G401 (cell line): ENCODE measurements around the gene CMTM7. TPM values are rescaled to one million over a fixed set of nuclear protein-coding genes. Genes with fewer than 3 reads are reported as not detected.

Experiments
- DNase-seq: peaks from one replicate; pipeline ENCODE4 v3.0.0-alpha.2; 2015; ENCODE audit warnings: low spot score
- in situ Hi-C: cut with HindIII; loops from 2 replicates; pipeline ENCODE4 v1.10.0; 2016; ENCODE audit warnings: low sequenced_read_pairs, mixed read lengths
- total RNA-seq: library from RNA; depleted of rRNA; stranded (reverse); fragments of >200 nt; shearing (Covaris generic); gene quantifications from 2 replicates; pipeline ENCODE4 v1.2.3, GENCODE V29; 2014

CMTM7 gene
- total RNA-seq, 1 experiment from 2014 or later, result 12.4 TPM

- in situ Hi-C loops, result no loop called here
- peak; percentile 47 for DNase-seq
Measured at GRCh38 chr3:32410367-32411246, 19.0 kb downstream of the CMTM7 start.

GRCh38 chr3:32411442-32411841 lies 19.8 kb downstream of the CMTM7 start:
- no peak for DNase-seq
- in situ Hi-C loops, result no loop called here

GRCh38 chr3:32412887-32413286 lies 21.2 kb downstream of the CMTM7 start:
- in situ Hi-C loops, result no loop called here
- no peak for DNase-seq

- in situ Hi-C loops, result no loop called here
Measured at GRCh38 chr3:32413845-32414521, 22.3 kb downstream of the CMTM7 start.

GRCh38 chr3:32414522-32415202 lies 23.0 kb downstream of the CMTM7 start:
- no peak for DNase-seq
- in situ Hi-C loops, result no loop called here

More at GRCh38 chr3:32413845-32414521, 22.3 kb downstream of the CMTM7 start:
- DNase-seq, result no peak

- in situ Hi-C loops, result no loop called here
- no peak for DNase-seq
Measured at GRCh38 chr3:32419742-32420125, 28.1 kb downstream of the CMTM7 start.

- in situ Hi-C loops, result no loop called here
- DNase-seq, result no peak
Measured at GRCh38 chr3:32420126-32421038, 28.7 kb downstream of the CMTM7 start.

GRCh38 chr3:32421185-32421584 lies 29.5 kb downstream of the CMTM7 start:
- in situ Hi-C loops, result no loop called here
- DNase-seq, result no peak

GRCh38 chr3:32421991-32422859 lies 30.6 kb downstream of the CMTM7 start:
- DNase-seq, result no peak
- in situ Hi-C loops, result no loop called here

GRCh38 chr3:32422943-32423342 lies 31.3 kb downstream of the CMTM7 start:
- in situ Hi-C loops, result no loop called here
- no peak for DNase-seq

GRCh38 chr3:32423534-32423933 lies 31.9 kb downstream of the CMTM7 start:
- in situ Hi-C loops, result no loop called here

GRCh38 chr3:32423956-32424557 lies 32.4 kb downstream of the CMTM7 start:
- DNase-seq, result no peak
- in situ Hi-C loops, result no loop called here

More at GRCh38 chr3:32423534-32423933, 31.9 kb downstream of the CMTM7 start:
- DNase-seq, result peak; percentile 76

GRCh38 chr3:32424581-32425250 lies 33.1 kb downstream of the CMTM7 start:
- in situ Hi-C loops, result no loop called here
- DNase-seq, result no peak

GRCh38 chr3:32428092-32429068 lies 36.7 kb downstream of the CMTM7 start:
- in situ Hi-C loops, result no loop called here
- DNase-seq, result no peak

- no peak for DNase-seq
- in situ Hi-C loops, result no loop called here
Measured at GRCh38 chr3:32430900-32431299, 39.2 kb downstream of the CMTM7 start.

GRCh38 chr3:32431481-32431880 lies 39.8 kb downstream of the CMTM7 start:
- in situ Hi-C loops, result no loop called here
- no peak for DNase-seq
